Nephron (organoid): ENCODE measurements around the gene SHISAL2A.

Source experiments
- H3K27ac Mint-ChIP-seq, 3 experiments: 2 replicates each; pipeline ENCODE4 v1.8.0; 2020; ENCODE audit warnings: mixed read lengths in 3 of 3, mild to moderate bottlenecking in 2 of 3, moderate library complexity in 1 of 3
- H3K27me3 Mint-ChIP-seq: 2 replicates; pipeline ENCODE4 v1.8.0; 2021; ENCODE audit warnings: low read depth, mild to moderate bottlenecking, moderate library complexity, mixed read lengths
- H3K36me3 Mint-ChIP-seq: 2 replicates; pipeline ENCODE4 v1.8.0; 2020; ENCODE audit warnings: low read depth, mixed read lengths
- H3K4me1 Mint-ChIP-seq: 2 replicates; pipeline ENCODE4 v1.8.0; 2020; ENCODE audit warnings: mixed read lengths
- H3K4me3 Mint-ChIP-seq, 3 experiments: 2 replicates each; pipeline ENCODE4 v1.8.0; 2020; ENCODE audit warnings: mild to moderate bottlenecking in 3 of 3, mixed read lengths in 3 of 3, moderate library complexity in 2 of 3
- H3K9me3 Mint-ChIP-seq: 2 replicates; pipeline ENCODE4 v1.8.0; 2020; ENCODE audit warnings: mixed read lengths
- TF ChIP-seq, protein P1 (sequence below), 3 experiments: fragments of 200-600 bp; sonication (generic); IDR thresholded peaks; one replicate each; pipeline ENCODE4 v1.5.0; 2021; ENCODE audit warnings: antibody characterized with exemption in 3 of 3; ENCODE audit not compliant: unreplicated experiment in 3 of 3

Gene SHISAL2A

GRCh38 chr1:52640697-52641096 lies 7.7 kb downstream of the SHISAL2A start:
- H3K27ac Mint-ChIP-seq = no peak overlapping the region
- TF ChIP-seq, protein P1, sequence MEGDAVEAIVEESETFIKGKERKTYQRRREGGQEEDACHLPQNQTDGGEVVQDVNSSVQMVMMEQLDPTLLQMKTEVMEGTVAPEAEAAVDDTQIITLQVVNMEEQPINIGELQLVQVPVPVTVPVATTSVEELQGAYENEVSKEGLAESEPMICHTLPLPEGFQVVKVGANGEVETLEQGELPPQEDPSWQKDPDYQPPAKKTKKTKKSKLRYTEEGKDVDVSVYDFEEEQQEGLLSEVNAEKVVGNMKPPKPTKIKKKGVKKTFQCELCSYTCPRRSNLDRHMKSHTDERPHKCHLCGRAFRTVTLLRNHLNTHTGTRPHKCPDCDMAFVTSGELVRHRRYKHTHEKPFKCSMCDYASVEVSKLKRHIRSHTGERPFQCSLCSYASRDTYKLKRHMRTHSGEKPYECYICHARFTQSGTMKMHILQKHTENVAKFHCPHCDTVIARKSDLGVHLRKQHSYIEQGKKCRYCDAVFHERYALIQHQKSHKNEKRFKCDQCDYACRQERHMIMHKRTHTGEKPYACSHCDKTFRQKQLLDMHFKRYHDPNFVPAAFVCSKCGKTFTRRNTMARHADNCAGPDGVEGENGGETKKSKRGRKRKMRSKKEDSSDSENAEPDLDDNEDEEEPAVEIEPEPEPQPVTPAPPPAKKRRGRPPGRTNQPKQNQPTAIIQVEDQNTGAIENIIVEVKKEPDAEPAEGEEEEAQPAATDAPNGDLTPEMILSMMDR (IDR thresholded peaks at IDR 0.05; ENCODE audit: unreplicated experiment in 3 of 3) = no peak
- peaks cover 12% of the 10 kb centered on the region for H3K27me3 Mint-ChIP-seq
- H3K9me3 Mint-ChIP-seq = no peaks in the 10 kb centered on the region
- no peak overlapping the region for H3K4me3 Mint-ChIP-seq
- H3K36me3 Mint-ChIP-seq = no peaks in the 10 kb centered on the region
- H3K4me1 Mint-ChIP-seq = peaks cover 5% of the 10 kb centered on the region

GRCh38 chr1:52641307-52641706 lies 8.3 kb downstream of the SHISAL2A start:
- H3K4me3 Mint-ChIP-seq = no peak overlapping the region
- H3K27ac Mint-ChIP-seq = no peak overlapping the region
- TF ChIP-seq, protein P1 (IDR thresholded peaks at IDR 0.05; ENCODE audit: unreplicated experiment in 3 of 3) = no peak
- H3K27me3 Mint-ChIP-seq = peaks cover 12% of the 10 kb centered on the region
- H3K4me1 Mint-ChIP-seq = peaks cover 5% of the 10 kb centered on the region
- no peaks in the 10 kb centered on the region for H3K36me3 Mint-ChIP-seq
- H3K9me3 Mint-ChIP-seq = no peaks in the 10 kb centered on the region

GRCh38 chr1:52645261-52645660 lies 12.3 kb downstream of the SHISAL2A start:
- no peaks in the 10 kb centered on the region for H3K9me3 Mint-ChIP-seq
- TF ChIP-seq, protein P1 (IDR thresholded peaks at IDR 0.05; ENCODE audit: unreplicated experiment in 3 of 3) = no peak
- H3K27me3 Mint-ChIP-seq = peaks cover 6% of the 10 kb centered on the region
- no peak overlapping the region for H3K4me3 Mint-ChIP-seq
- H3K36me3 Mint-ChIP-seq = no peaks in the 10 kb centered on the region
- no peaks in the 10 kb centered on the region for H3K4me1 Mint-ChIP-seq
- H3K27ac Mint-ChIP-seq = no peak overlapping the region

GRCh38 chr1:52651904-52652303 lies 18.9 kb downstream of the SHISAL2A start:
- Mint-ChIP-seq H3K4me3 (no peak overlapping the region), H3K27me3 (no peaks in the 10 kb centered on the region)

GRCh38 chr1:52653207-52653849 lies 20.4 kb downstream of the SHISAL2A start:
- peaks cover 6% of the 10 kb centered on the region for H3K4me1 Mint-ChIP-seq
- no peak overlapping the region for H3K27ac Mint-ChIP-seq
- H3K9me3 Mint-ChIP-seq = no peaks in the 10 kb centered on the region
- no peak overlapping the region for H3K4me3 Mint-ChIP-seq
- TF ChIP-seq, protein P1 (IDR thresholded peaks at IDR 0.05; ENCODE audit: unreplicated experiment in 3 of 3) = no peak
- H3K36me3 Mint-ChIP-seq = no peaks in the 10 kb centered on the region
- no peaks in the 10 kb centered on the region for H3K27me3 Mint-ChIP-seq

More at GRCh38 chr1:52651904-52652303, 18.9 kb downstream of the SHISAL2A start:
- H3K4me1 Mint-ChIP-seq = peaks cover 6% of the 10 kb centered on the region
- H3K27ac Mint-ChIP-seq = peak overlapping the region in 1 of 3 experiments; percentile 59
- no peaks in the 10 kb centered on the region for H3K9me3 Mint-ChIP-seq
- TF ChIP-seq, protein P1 (IDR thresholded peaks at IDR 0.05; ENCODE audit: unreplicated experiment in 3 of 3) = no peak
- no peaks in the 10 kb centered on the region for H3K36me3 Mint-ChIP-seq

DNA sequence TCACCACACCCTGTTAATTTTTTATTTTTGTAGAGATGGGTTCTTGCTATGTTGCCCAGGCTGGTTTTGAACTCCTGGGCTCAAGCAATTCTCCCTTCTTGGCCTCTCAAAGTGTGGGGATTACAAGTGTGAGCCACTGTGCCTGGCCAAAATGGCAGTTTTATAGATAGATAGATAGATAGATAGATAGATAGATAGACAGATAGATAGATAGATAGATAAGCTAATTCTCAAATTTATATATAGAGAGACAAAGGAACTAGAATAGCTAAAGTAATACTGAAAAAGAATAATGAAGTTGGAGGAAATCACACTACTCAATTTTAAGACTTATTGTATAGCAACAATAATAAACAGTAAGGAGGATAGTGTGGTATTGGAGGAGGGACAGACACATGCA lies 21.1 kb downstream of the SHISAL2A start:
- Mint-ChIP-seq H3K36me3 (no peaks in the 10 kb centered on the region), H3K27me3 (no peaks in the 10 kb centered on the region), H3K4me3 (no peak overlapping the region), H3K9me3 (no peaks in the 10 kb centered on the region), H3K27ac (no peak overlapping the region), H3K4me1 (peaks cover 6% of the 10 kb centered on the region)
- TF ChIP-seq, protein P1 (IDR thresholded peaks at IDR 0.05; ENCODE audit: unreplicated experiment in 3 of 3) = no peak
